Aorta (tissue), 5 donors: ENCODE measurements around the gene PSMD1. TPM values are rescaled to one million over a fixed set of nuclear protein-coding genes. Genes with fewer than 3 reads are reported as not detected.
A peak's percentile ranks its signal among the peaks of the same experiment; 100 is the strongest.

Experiments used
- ATAC-seq: fragments of 200-7000 bp; cut with Tn5 transposase; one replicate; pipeline ENCODE4 v1.9.1; 2022; ENCODE audit warnings: moderate library complexity; ENCODE audit not compliant: low FRiP score
- DNase-seq, 2 donors: peaks; one replicate each; pipeline ENCODE4 v3.0.0-alpha.2; 2020
- H3K27ac ChIP-seq, 2 donors: one replicate each; pipeline ENCODE4 v1.5.1; 2013; ENCODE audit warnings: low read length in 2 of 2, mild to moderate bottlenecking in 2 of 2, moderate library complexity in 2 of 2, control low read depth in 1 of 2, inconsistent platforms in 1 of 2, low read depth in 1 of 2
- H3K27me3 ChIP-seq, 2 donors: one replicate each; pipeline ENCODE4 v1.6.1; 2013; ENCODE audit warnings: control low read depth in 1 of 2, low read length in 1 of 2, mild to moderate bottlenecking in 1 of 2, moderate library complexity in 1 of 2; ENCODE audit not compliant: insufficient read depth in 2 of 2, control insufficient read depth in 1 of 2
- H3K36me3 ChIP-seq, 2 donors: one replicate each; pipeline ENCODE4 v1.6.1; 2013; ENCODE audit warnings: control low read depth in 1 of 2, low read length in 1 of 2, mild to moderate bottlenecking in 1 of 2; ENCODE audit not compliant: insufficient read depth in 2 of 2, control insufficient read depth in 1 of 2
- H3K4me1 ChIP-seq, 2 donors: one replicate each; pipeline ENCODE4 v1.6.1; 2013; ENCODE audit warnings: low read length in 2 of 2, control low read depth in 1 of 2, mild to moderate bottlenecking in 1 of 2, moderate library complexity in 1 of 2; ENCODE audit not compliant: insufficient read depth in 2 of 2, control insufficient read depth in 1 of 2
- H3K4me3 ChIP-seq, 2 donors: one replicate each; pipeline ENCODE4 v1.5.1; 2013; ENCODE audit warnings: low read length in 2 of 2, control low read depth in 1 of 2, mild to moderate bottlenecking in 1 of 2
- H3K9me3 ChIP-seq: one replicate; pipeline ENCODE4 v1.6.1; 2013; ENCODE audit warnings: mild to moderate bottlenecking, low read length; ENCODE audit not compliant: control insufficient read depth
- WGBS, 2 donors: extraction: QIAGEN DNeasy Blood & Tissue Kit; methylation state at CpG; one replicate each; pipeline ENCODE4 v1.1.7; 2013; 5-methylcytosine and 5-hydroxymethylcytosine counted together
- intact Hi-C, 2 donors: fragments of 100-400 bp; cut with DNase I; formaldehyde crosslinking; loops; one replicate each; pipeline versions ENCODE4 v1.14.2 to v1.15.0; 2022
- polyA plus RNA-seq, 2 donors: library from polyadenylated mRNA; stranded (reverse); fragments of 200-250 nt; gene quantifications; one replicate each; pipeline ENCODE4 v1.2.3, GENCODE V29; 2013
- total RNA-seq, 2 donors: library from RNA; stranded (reverse); fragmentation: NEBNext Ultra II Directional; extraction: Animal tissue kit (Norgen Biotek cat#: 25700); gene quantifications; one replicate each; pipeline ENCODE4 v1.2.1, GENCODE V29; 2021
- donor health status: healthy with polysubstance abuse.
- donor health status: Bipolar disorder and iron deficiency.
- donor health status: DM: no; HTN: no; CAD: no.
- donor health status: DM: no; HTN: no; CAD: no.
- donor health status: DM: yes; HTN: yes; CAD: no.

Gene PSMD1
- total and polyA plus RNA-seq, 4 donors: 27.8 to 69.7 (median 51.5) TPM

GRCh38 chr2:231032575-231033140, 24.0 kb upstream of the PSMD1 start:
- DNase-seq: no peak
- intact Hi-C loops: no loop called here
- Histone ChIP-seq H3K27me3 (no peaks in the 10 kb centered on the region), H3K9me3 (peaks cover 1% of the 10 kb centered on the region), H3K4me3 (no peak overlapping the region), H3K4me1 (no peaks in the 10 kb centered on the region), H3K27ac (no peak overlapping the region), H3K36me3 (no peaks in the 10 kb centered on the region)
- no peak for ATAC-seq
- 82 to 89% methylated on average over 5 of the region's 5 CpGs for whole genome bisulfite sequencing, 2 donors

DNA sequence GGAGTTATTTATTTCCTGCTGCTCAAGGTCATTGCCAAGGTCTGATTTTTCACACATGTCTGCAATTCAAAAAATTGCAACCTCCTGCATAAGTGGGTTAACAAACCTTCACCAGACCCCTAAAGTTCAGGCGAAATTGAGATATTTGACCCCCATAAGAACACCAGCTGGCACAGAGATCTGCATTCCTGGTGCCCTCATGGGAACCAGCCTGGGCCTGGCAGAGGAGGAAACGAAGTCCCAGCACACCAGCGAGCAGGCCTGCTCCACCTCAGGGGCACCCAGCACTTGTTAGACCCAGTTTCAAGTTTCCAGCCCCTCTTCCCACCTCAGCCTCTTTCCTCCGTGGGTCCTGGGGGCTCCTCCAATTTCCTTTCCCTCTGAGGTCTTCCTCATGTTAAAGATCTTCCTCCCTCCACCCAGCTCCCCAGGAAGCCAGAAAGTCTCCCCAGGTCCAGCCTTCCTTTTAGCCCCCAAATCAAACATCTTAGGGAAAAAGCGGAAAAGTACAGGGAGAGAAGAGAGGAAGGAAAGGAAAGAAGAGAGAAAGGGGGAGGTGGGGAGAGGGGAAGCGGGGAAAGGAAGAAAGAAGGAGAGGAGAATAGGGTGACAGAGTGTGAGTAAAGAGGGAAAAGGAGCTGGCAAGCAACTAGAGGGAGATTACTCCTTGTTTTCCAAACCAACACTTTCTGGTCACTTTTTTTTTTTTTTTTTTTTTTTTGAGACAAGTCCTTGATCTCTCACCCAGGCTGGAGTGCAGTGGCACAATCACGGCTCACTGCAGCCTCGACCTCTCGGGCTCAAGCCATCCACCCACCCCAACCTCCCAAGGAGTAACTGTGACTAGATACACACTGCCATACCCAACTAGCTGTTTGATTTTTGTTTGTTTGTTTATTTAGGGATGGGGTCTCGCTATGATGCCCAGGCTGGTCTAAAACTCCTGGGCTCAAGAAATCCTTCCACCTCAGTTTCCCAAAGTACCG, 23.2 kb upstream of the PSMD1 start:
- Histone ChIP-seq H3K4me1 (no peaks in the 10 kb centered on the region), H3K27me3 (no peaks in the 10 kb centered on the region), H3K9me3 (peaks cover 1% of the 10 kb centered on the region), H3K4me3 (no peak overlapping the region), H3K36me3 (no peaks in the 10 kb centered on the region), H3K27ac (no peak overlapping the region)
- 63 to 71% methylated on average over 11 of the region's 11 CpGs for WGBS, 2 donors
- ATAC-seq: no peak
- no peak for DNase-seq
- intact Hi-C loops: no loop called here

DNA sequence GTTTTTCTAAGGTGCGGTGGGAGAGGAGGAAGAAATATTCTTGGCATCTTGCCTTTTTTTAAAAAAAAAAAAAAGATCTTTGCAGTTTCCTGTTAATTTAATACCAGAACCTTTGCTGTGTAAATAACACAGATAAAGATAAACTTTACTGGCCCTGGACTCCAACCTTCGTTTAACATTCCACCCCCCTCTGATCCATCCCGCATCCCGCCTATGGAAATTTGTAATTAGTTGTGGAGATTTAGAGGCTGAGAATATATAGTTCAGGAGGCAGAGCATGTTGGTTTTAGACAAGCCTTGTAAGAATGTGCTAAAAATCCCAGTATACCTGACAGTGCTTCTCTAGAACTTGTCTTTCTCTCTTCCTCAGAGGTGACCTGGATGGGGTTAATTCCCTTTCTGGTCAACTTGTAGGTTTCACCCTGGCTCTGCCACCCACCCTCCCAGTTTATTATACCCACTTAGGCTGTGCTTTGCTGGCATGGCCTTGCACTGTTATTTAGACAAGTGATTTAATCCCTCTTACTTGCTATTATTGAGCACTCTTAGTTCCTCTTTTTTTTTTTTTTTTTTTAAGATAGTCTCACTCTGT, 22.3 kb upstream of the PSMD1 start:
- intact Hi-C loops: no loop called here
- ATAC-seq (no peak), DNase-seq (no peak)
- Histone ChIP-seq H3K4me3 (no peak overlapping the region), H3K27ac (no peak overlapping the region), H3K36me3 (no peaks in the 10 kb centered on the region), H3K27me3 (no peaks in the 10 kb centered on the region), H3K9me3 (peaks cover 1% of the 10 kb centered on the region), H3K4me1 (no peaks in the 10 kb centered on the region)
- 46 to 47% methylated on average over 4 of the region's 4 CpGs for WGBS, 2 donors

GRCh38 chr2:231036131-231036530, 20.5 kb upstream of the PSMD1 start:
- Histone ChIP-seq H3K4me3 (no peak overlapping the region), H3K9me3 (peaks cover under 1% of the 10 kb centered on the region), H3K27ac (no peak overlapping the region), H3K36me3 (no peaks in the 10 kb centered on the region), H3K4me1 (no peaks in the 10 kb centered on the region), H3K27me3 (no peaks in the 10 kb centered on the region)
- WGBS, 2 donors: 76 to 77% methylated on average over 4 of the region's 4 CpGs
- intact Hi-C loops: no loop called here
- ATAC-seq (no peak), DNase-seq (no peak)

- H3K4me3 ChIP-seq: no peak overlapping the region
- no peak overlapping the region for H3K27ac ChIP-seq
- H3K27me3 ChIP-seq: no peaks in the 10 kb centered on the region
- WGBS, 2 donors: 65% methylated on average over 12 of the region's 12 CpGs
- no peaks in the 10 kb centered on the region for H3K9me3 ChIP-seq
- DNase-seq (no peak), ATAC-seq (no peak)
- intact Hi-C loops: no loop called here
- no peaks in the 10 kb centered on the region for H3K4me1 ChIP-seq
- no peaks in the 10 kb centered on the region for H3K36me3 ChIP-seq
Observed at GRCh38 chr2:231036578-231037106, 20.0 kb upstream of the PSMD1 start.

DNA sequence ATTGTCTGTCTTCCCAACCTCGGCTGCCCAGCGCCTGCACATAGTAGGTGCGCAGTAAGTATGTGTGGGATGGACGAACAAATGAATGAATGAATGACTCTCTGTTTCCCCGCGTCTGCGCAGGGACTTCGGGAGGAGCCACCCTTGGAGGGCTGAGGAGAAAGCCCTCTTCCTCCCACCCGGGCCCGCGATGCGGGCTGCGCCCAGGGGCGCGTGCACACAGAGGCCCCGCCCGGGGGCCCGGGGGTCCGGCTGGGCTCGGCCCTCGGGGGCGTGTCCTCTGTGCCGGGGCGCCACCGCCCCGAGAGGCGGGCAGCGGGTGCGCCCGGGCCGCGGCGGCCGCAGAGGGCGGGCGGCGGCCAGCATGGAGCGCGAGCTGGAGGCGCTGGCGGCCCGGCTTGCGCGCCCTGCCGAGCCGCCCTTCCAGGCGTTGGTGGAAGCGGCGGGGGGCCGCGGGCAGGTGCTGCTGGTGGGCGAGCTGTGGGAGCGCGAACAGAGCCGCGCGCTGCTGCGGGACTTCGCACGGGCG, 19.4 kb upstream of the PSMD1 start, which contains the start of gene C2orf72:
C2orf72 (plus strand) TSS at position 322 of the 529 bp plus-strand sequence; CDS start at position 365, 43 bp downstream.
- no peaks in the 10 kb centered on the region for H3K9me3 ChIP-seq
- 1 to 3% methylated on average over 14 to 61 of the region's 61 CpGs for WGBS, 2 donors
- H3K4me1 ChIP-seq: no peaks in the 10 kb centered on the region
- no peak within 1 kb of the TSS for H3K27ac ChIP-seq
- no peaks in the 10 kb centered on the region for H3K36me3 ChIP-seq
- H3K4me3 ChIP-seq: peak within 1 kb of the TSS; percentile 54 to 60
- intact Hi-C loops: no loop called here
- DNase-seq: no peak
- no peak for ATAC-seq
- no peaks in the 10 kb centered on the region for H3K27me3 ChIP-seq

- 1 to 5% methylated on average over 31 to 104 of the region's 104 CpGs for WGBS, 2 donors
- Histone ChIP-seq H3K36me3 (no peaks in the 10 kb centered on the region), H3K27me3 (no peaks in the 10 kb centered on the region), H3K27ac (no peak overlapping the region), H3K9me3 (no peaks in the 10 kb centered on the region), H3K4me3 (peak overlapping the region; percentile 54 to 60), H3K4me1 (no peaks in the 10 kb centered on the region)
- DNase-seq (no peak), ATAC-seq (no peak)
- intact Hi-C loops: no loop called here
Observed at GRCh38 chr2:231037731-231038482, 18.8 kb upstream of the PSMD1 start.
